GM21528 (cell line): Measurements from ENCODE around the gene MEG3.

Experiments used
- ATAC-seq: cut with Tn5 transposase; IDR thresholded peaks from one replicate; pipeline ENCODE4 v1.9.1; 2021; ENCODE audit warnings: mild to moderate bottlenecking, moderate library complexity; ENCODE audit not compliant: unreplicated experiment, low FRiP score

The MEG3 gene

GRCh38 chr14:100828031-100828769, 2.3 kb downstream of the MEG3 start:
- ATAC-seq = no peak

GRCh38 chr14:100830681-100831080, 4.8 kb downstream of the MEG3 start:
- no peak for ATAC-seq

GRCh38 chr14:100832311-100832960, 6.5 kb downstream of the MEG3 start:
- ATAC-seq = no peak

GRCh38 chr14:100834082-100834793, 8.3 kb downstream of the MEG3 start:
- no peak for ATAC-seq

GRCh38 chr14:100834794-100835547, 9.1 kb downstream of the MEG3 start:
- ATAC-seq = no peak

- no peak for ATAC-seq
These were observed 9.8 kb downstream of the MEG3 start for GRCh38 chr14:100835548-100836310.

- ATAC-seq = no peak
These were observed 10.4 kb downstream of the MEG3 start for GRCh38 chr14:100836311-100836805.

GRCh38 chr14:100836941-100837804, 11.3 kb downstream of the MEG3 start:
- no peak for ATAC-seq

- no peak for ATAC-seq
These were observed 12.0 kb downstream of the MEG3 start for GRCh38 chr14:100837805-100838350.

- ATAC-seq = no peak
These were observed 12.8 kb downstream of the MEG3 start for GRCh38 chr14:100838493-100839314.

- ATAC-seq = no peak
These were observed 13.3 kb downstream of the MEG3 start for GRCh38 chr14:100839315-100839585.

- no peak for ATAC-seq
These were observed 13.8 kb downstream of the MEG3 start for GRCh38 chr14:100839681-100840111.

GRCh38 chr14:100840286-100841065, 14.6 kb downstream of the MEG3 start:
- no peak for ATAC-seq

- no peak for ATAC-seq
These were observed 15.3 kb downstream of the MEG3 start for GRCh38 chr14:100841066-100841760.

- ATAC-seq = no peak
These were observed 16.0 kb downstream of the MEG3 start for GRCh38 chr14:100841761-100842403.

GRCh38 chr14:100842799-100843198, 16.9 kb downstream of the MEG3 start:
- ATAC-seq = no peak
